ENCODE measurements around the gene EVA1A. TPM values are rescaled to one million over a fixed set of nuclear protein-coding genes. Genes with fewer than 3 reads are reported as not detected.
A peak's percentile ranks its signal among the peaks of the same experiment; 100 is the strongest.

EVA1A gene
- total and polyA plus RNA-seq, 2 donors (not counting 1 experiment from before 2014, with no cell fraction given) = 22.8 to 31.7 TPM

DNA sequence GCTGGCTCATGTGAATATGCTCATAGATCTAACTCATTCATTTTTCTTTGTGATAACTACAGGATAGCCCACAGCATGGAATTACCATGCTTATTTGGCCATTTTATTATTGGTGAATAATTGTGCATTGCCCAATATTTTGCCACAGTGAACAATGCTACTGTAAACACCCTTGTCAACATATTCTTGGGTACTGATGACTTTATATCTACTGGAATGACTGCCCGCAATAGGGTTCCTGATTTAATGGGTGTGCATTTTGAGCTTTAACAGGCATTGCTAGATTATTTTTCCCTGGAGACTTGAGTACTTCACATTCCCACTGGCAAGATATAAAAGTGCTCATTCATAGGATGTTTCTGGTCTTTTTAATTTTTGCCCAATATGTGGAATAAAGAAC is 42.7 kb upstream of the EVA1A start:
- Histone ChIP-seq H2AFZ (ENCODE audit: low read length) (no peak overlapping the region), H3K4me3 (replicated peaks in 1 of 4; ENCODE audit: control extremely low read depth in 1 of 4, insufficient read depth in 1 of 4, low read depth in 3 of 4, low read length in 4 of 4) (no peak overlapping the region), H3K4me2 (ENCODE audit: extremely low read depth, insufficient read depth, low read length) (no peak overlapping the region), H3K27me3 (ENCODE audit: control insufficient read depth, insufficient read depth, low read length) (no peaks in the 10 kb centered on the region), H3K9ac (ENCODE audit: insufficient read depth, low read length) (no peak overlapping the region), H3K4me1 (ENCODE audit: control insufficient read depth, extremely low read depth, insufficient read depth, low read length) (peaks cover 17% of the 10 kb centered on the region), H3K9me3 (ENCODE audit: control insufficient read depth, insufficient read depth, low read depth, low read length) (no peaks in the 10 kb centered on the region), H3K27ac (ENCODE audit: insufficient read depth, low read length) (no peak overlapping the region), H3K79me2 (ENCODE audit: control insufficient read depth, insufficient read depth, low read length) (no peaks in the 10 kb centered on the region), H4K20me1 (ENCODE audit: control insufficient read depth, extremely low read depth, insufficient read depth, low read length) (no peaks in the 10 kb centered on the region), H3K36me3 (ENCODE audit: control insufficient read depth, insufficient read depth, low read length) (no peaks in the 10 kb centered on the region)
- TF ChIP-seq EZH2 (IDR thresholded peaks at IDR 0.05; ENCODE audit: low read length, missing control alignments) = no peak
- TF ChIP-seq, protein P1, sequence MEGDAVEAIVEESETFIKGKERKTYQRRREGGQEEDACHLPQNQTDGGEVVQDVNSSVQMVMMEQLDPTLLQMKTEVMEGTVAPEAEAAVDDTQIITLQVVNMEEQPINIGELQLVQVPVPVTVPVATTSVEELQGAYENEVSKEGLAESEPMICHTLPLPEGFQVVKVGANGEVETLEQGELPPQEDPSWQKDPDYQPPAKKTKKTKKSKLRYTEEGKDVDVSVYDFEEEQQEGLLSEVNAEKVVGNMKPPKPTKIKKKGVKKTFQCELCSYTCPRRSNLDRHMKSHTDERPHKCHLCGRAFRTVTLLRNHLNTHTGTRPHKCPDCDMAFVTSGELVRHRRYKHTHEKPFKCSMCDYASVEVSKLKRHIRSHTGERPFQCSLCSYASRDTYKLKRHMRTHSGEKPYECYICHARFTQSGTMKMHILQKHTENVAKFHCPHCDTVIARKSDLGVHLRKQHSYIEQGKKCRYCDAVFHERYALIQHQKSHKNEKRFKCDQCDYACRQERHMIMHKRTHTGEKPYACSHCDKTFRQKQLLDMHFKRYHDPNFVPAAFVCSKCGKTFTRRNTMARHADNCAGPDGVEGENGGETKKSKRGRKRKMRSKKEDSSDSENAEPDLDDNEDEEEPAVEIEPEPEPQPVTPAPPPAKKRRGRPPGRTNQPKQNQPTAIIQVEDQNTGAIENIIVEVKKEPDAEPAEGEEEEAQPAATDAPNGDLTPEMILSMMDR (conservative IDR thresholded peaks at IDR 0.05 in 1 of 2, IDR thresholded peaks at IDR 0.05 in 1 of 2; ENCODE audit: low read depth in 1 of 2, low read length in 2 of 2) = no peak
- no peak for DNase-seq (ENCODE audit: low read depth in 2 of 2)

DNA sequence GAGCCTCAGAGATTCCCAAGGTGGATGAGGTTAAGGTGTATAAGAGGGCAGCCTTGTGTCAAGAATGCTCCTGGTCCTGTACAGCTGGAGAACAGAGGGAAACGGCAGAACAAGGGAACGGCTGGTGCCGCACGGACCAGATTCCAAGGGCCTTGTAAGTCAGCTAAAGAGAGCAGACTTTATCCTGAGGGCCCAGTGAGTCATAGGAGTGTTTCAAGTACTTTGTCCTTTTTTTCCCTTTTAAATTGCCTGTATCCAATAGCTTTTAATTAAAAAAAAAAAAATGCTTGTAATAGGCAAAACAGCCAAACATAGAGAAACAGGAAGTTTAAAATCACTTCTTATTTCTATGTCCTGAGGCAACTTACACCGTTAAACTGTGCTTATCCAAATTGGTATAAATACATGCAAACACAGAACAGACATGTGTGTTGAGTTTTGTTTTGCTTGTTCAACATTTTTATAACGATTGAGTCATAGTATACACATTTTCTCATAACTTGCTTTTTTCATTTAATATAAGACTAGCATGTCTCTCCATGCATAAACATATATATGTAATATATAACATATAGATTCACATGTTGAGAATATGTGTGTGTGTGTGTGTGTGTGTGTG is 42.1 kb upstream of the EVA1A start:
- no peak overlapping the region for H2AFZ ChIP-seq (ENCODE audit: low read length)
- H3K9ac ChIP-seq (ENCODE audit: insufficient read depth, low read length) = no peak overlapping the region
- no peak overlapping the region for H3K27ac ChIP-seq (ENCODE audit: insufficient read depth, low read length)

DNA sequence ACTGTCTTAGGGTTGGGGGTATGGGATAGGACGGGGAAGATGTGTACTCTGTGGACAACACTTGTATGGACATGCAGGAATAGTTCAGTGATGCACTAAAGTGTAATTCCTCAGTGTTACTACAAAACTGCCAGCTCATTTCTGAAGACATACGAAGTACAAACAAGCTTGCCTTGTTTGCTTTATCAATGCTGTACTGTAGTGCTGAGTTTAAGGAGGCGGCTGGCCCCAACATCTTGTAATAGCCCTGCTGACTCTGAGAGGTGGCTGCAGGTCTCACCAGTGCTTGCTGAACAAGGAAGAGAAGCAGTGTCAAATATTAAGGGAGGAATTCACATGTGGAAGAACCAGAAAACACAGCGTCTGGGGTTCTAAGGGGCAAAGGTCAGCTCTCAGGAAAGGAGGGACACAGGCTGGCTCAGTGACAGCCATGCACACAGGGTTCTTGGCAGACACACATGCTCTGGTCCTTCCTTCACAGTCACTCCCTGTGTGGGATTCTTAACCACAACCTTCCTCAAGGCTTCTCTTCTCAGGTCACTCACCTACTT is 39.8 kb upstream of the EVA1A start:
- no peak overlapping the region for H3K9ac ChIP-seq (ENCODE audit: insufficient read depth, low read length)
- no peak overlapping the region for H3K27ac ChIP-seq (ENCODE audit: insufficient read depth, low read length)
- H3K36me3 ChIP-seq (ENCODE audit: control insufficient read depth, insufficient read depth, low read length) = no peaks in the 10 kb centered on the region
- H3K9me3 ChIP-seq (ENCODE audit: control insufficient read depth, insufficient read depth, low read depth, low read length) = no peaks in the 10 kb centered on the region
- DNase-seq (ENCODE audit: low read depth in 2 of 2) = no peak
- peaks cover 12% of the 10 kb centered on the region for H3K4me1 ChIP-seq (ENCODE audit: control insufficient read depth, extremely low read depth, insufficient read depth, low read length)
- no peak overlapping the region for H3K4me3 ChIP-seq (replicated peaks in 1 of 4; ENCODE audit: control extremely low read depth in 1 of 4, insufficient read depth in 1 of 4, low read depth in 3 of 4, low read length in 4 of 4)
- no peak overlapping the region for H2AFZ ChIP-seq (ENCODE audit: low read length)
- H3K4me2 ChIP-seq (ENCODE audit: extremely low read depth, insufficient read depth, low read length) = no peak overlapping the region
- no peaks in the 10 kb centered on the region for H3K79me2 ChIP-seq (ENCODE audit: control insufficient read depth, insufficient read depth, low read length)
- no peaks in the 10 kb centered on the region for H4K20me1 ChIP-seq (ENCODE audit: control insufficient read depth, extremely low read depth, insufficient read depth, low read length)
- H3K27me3 ChIP-seq (ENCODE audit: control insufficient read depth, insufficient read depth, low read length) = no peaks in the 10 kb centered on the region
- TF ChIP-seq EZH2 (IDR thresholded peaks at IDR 0.05; ENCODE audit: low read length, missing control alignments) = no peak

More for the DNA sequence above, 42.1 kb upstream of the EVA1A start:
- no peak for TF ChIP-seq EZH2 (IDR thresholded peaks at IDR 0.05; ENCODE audit: low read length, missing control alignments)
- TF ChIP-seq, protein P1 (conservative IDR thresholded peaks at IDR 0.05 in 1 of 2, IDR thresholded peaks at IDR 0.05 in 1 of 2; ENCODE audit: low read depth in 1 of 2, low read length in 2 of 2) = no peak
- Histone ChIP-seq H3K79me2 (ENCODE audit: control insufficient read depth, insufficient read depth, low read length) (no peaks in the 10 kb centered on the region), H3K4me3 (replicated peaks in 1 of 4; ENCODE audit: control extremely low read depth in 1 of 4, insufficient read depth in 1 of 4, low read depth in 3 of 4, low read length in 4 of 4) (no peak overlapping the region), H3K27me3 (ENCODE audit: control insufficient read depth, insufficient read depth, low read length) (no peaks in the 10 kb centered on the region), H3K9me3 (ENCODE audit: control insufficient read depth, insufficient read depth, low read depth, low read length) (no peaks in the 10 kb centered on the region), H4K20me1 (ENCODE audit: control insufficient read depth, extremely low read depth, insufficient read depth, low read length) (no peaks in the 10 kb centered on the region), H3K36me3 (ENCODE audit: control insufficient read depth, insufficient read depth, low read length) (no peaks in the 10 kb centered on the region), H3K4me2 (ENCODE audit: extremely low read depth, insufficient read depth, low read length) (no peak overlapping the region), H3K4me1 (ENCODE audit: control insufficient read depth, extremely low read depth, insufficient read depth, low read length) (peaks cover 16% of the 10 kb centered on the region)
- DNase-seq (ENCODE audit: low read depth in 2 of 2) = peak; percentile 73 to 92

All from fibroblast of lung (primary cell).